Osteoblast (primary cell): ENCODE data around the gene CD63. TPM values are rescaled to one million over a fixed set of nuclear protein-coding genes. Genes with fewer than 3 reads are reported as not detected.

Experiments
- DNase-seq: peaks from one replicate; pipeline ENCODE4 v3.0.0; 2011; ENCODE audit warnings: low spot score, mixed read lengths; ENCODE audit not compliant: insufficient read length; ENCODE audit errors: missing footprints
- H2AFZ ChIP-seq: 2 replicates; pipeline ENCODE4 v1.6.0; 2011; ENCODE audit warnings: mild to moderate bottlenecking, low read length
- H3K27ac ChIP-seq: 2 replicates; pipeline ENCODE4 v1.5.1; 2011; ENCODE audit warnings: mild to moderate bottlenecking, low read depth, low read length, moderate library complexity
- H3K27me3 ChIP-seq: 2 replicates; pipeline ENCODE4 v1.6.0; 2012; ENCODE audit warnings: mild to moderate bottlenecking, control low read depth, inconsistent platforms, low read length, moderate library complexity; ENCODE audit not compliant: insufficient read depth
- H3K36me3 ChIP-seq: 2 replicates; pipeline ENCODE4 v1.5.1; 2011; ENCODE audit warnings: mild to moderate bottlenecking, low read length, control low read depth, moderate library complexity; ENCODE audit not compliant: insufficient read depth
- H3K4me1 ChIP-seq: 2 replicates; pipeline ENCODE4 v1.5.1; 2011; ENCODE audit warnings: mild to moderate bottlenecking, low read length, control low read depth, moderate library complexity; ENCODE audit not compliant: insufficient read depth
- H3K4me2 ChIP-seq: 2 replicates; pipeline ENCODE4 v1.6.0; 2011; ENCODE audit warnings: mild to moderate bottlenecking, low read length; ENCODE audit not compliant: insufficient read depth
- H3K4me3 ChIP-seq: fragments of 200-600 bp; sonication (generic); 3 replicates; pipeline ENCODE4 v1.5.1; 2012; ENCODE audit warnings: mild to moderate bottlenecking, low read length, inconsistent platforms; ENCODE audit not compliant: insufficient read depth
- H3K79me2 ChIP-seq: 2 replicates; pipeline ENCODE4 v1.6.0; 2012; ENCODE audit warnings: mild to moderate bottlenecking, low read length, control low read depth, inconsistent platforms; ENCODE audit not compliant: insufficient read depth
- H3K9me3 ChIP-seq: 2 replicates; pipeline ENCODE4 v1.5.1; 2011; ENCODE audit warnings: low read depth, low read length, control low read depth
- H4K20me1 ChIP-seq: 2 replicates; pipeline ENCODE4 v1.6.0; 2012; ENCODE audit warnings: mild to moderate bottlenecking, low read length, control low read depth; ENCODE audit not compliant: insufficient read depth
- CTCF ChIP-seq: IDR thresholded peaks from 2 replicates; pipeline ENCODE4 v1.5.1; 2011; ENCODE audit warnings: mild to moderate bottlenecking, low read depth, low read length, moderate library complexity; ENCODE audit errors: extremely low read depth
- total RNA-seq: library from RNA; depleted of rRNA; stranded (reverse); fragments of >200 nt; gene quantifications from 2 replicates; pipeline ENCODE4 v1.2.3, GENCODE V29; 2012

Gene CD63, protein sequence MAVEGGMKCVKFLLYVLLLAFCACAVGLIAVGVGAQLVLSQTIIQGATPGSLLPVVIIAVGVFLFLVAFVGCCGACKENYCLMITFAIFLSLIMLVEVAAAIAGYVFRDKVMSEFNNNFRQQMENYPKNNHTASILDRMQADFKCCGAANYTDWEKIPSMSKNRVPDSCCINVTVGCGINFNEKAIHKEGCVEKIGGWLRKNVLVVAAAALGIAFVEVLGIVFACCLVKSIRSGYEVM
- total RNA-seq: 3,072 and 3,128 TPM in 2 replicates

- Histone ChIP-seq H3K79me2 (peaks cover 62% of the 10 kb centered on the region), H3K4me2 (peak within 1 kb of the TSS; percentile 88), H3K27ac (peak within 1 kb of the TSS; percentile 96), H4K20me1 (peaks cover 38% of the 10 kb centered on the region), H2AFZ (peak within 1 kb of the TSS; percentile 43), H3K27me3 (no peaks in the 10 kb centered on the region), H3K4me1 (peaks cover 47% of the 10 kb centered on the region), H3K36me3 (peaks cover 34% of the 10 kb centered on the region), H3K4me3 (peak within 1 kb of the TSS; percentile 97), H3K9me3 (no peaks in the 10 kb centered on the region)
- no peak for TF ChIP-seq CTCF
- peak; percentile 99 for DNase-seq
These were observed at the start of gene CD63 for GRCh38 chr12:55728939-55729818. CD63 (minus strand) TSS chr12:55729009; CDS start chr12:55728341, 668 bp downstream.

GRCh38 chr12:55777856-55778255 is 49.0 kb upstream of the CD63 start:
- Histone ChIP-seq H2AFZ (no peak overlapping the region), H3K4me3 (no peak overlapping the region), H3K4me2 (no peak overlapping the region), H3K9me3 (no peaks in the 10 kb centered on the region), H4K20me1 (no peaks in the 10 kb centered on the region), H3K4me1 (no peaks in the 10 kb centered on the region), H3K79me2 (peaks cover 10% of the 10 kb centered on the region), H3K36me3 (peaks cover 49% of the 10 kb centered on the region), H3K27me3 (no peaks in the 10 kb centered on the region), H3K27ac (no peak overlapping the region)
- no peak for DNase-seq
- no peak for TF ChIP-seq CTCF

DNA sequence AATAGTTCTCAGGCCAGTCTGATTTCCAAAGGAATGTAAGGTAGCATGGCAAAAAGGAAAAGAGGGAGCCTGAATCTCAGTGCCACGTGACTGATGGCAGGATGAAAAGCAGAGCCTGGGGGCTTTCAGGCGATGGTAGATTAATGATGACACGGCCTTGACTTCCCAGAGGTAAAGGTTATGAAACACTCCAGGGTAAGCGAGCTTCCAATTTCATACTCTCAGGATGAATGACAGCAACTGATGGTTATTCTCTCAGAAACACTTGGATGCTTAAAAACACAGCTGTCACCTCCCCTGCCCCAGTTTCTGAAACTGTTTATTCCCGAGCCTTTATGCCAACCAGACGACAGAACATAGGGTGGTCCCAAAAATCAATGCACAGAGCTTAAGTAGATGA is 42.9 kb upstream of the CD63 start:
- Histone ChIP-seq H3K4me2 (no peak overlapping the region), H3K27ac (no peak overlapping the region), H3K36me3 (peaks cover 36% of the 10 kb centered on the region), H3K4me1 (no peaks in the 10 kb centered on the region), H2AFZ (no peak overlapping the region), H3K79me2 (peaks cover 30% of the 10 kb centered on the region), H3K4me3 (no peak overlapping the region), H3K27me3 (no peaks in the 10 kb centered on the region), H4K20me1 (peaks cover 3% of the 10 kb centered on the region), H3K9me3 (no peaks in the 10 kb centered on the region)
- no peak for DNase-seq
- no peak for TF ChIP-seq CTCF

DNA sequence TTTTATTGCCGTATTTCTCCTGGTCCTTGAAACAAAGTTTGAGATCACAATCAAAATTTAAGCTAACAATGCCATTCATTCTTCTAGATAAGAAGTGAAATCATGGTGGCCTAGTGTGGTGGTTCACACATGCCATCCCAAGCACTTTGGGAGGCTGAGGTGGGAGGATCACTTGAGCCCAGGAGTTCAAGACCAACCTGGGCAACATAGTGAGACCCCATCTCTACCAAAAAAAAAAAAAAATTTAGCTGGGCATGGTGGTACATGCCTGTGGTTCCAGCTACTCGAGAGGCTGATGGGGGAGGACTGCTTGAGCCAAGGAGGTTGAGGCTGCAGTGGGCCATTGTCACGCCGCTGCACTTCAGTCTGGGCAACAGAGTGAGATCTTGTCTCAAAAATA is 38.3 kb upstream of the CD63 start:
- Histone ChIP-seq H3K27ac (no peak overlapping the region), H3K4me2 (no peak overlapping the region), H4K20me1 (peaks cover 5% of the 10 kb centered on the region), H3K4me3 (no peak overlapping the region), H3K79me2 (peaks cover 28% of the 10 kb centered on the region), H3K36me3 (peaks cover 42% of the 10 kb centered on the region), H3K27me3 (no peaks in the 10 kb centered on the region), H3K4me1 (no peaks in the 10 kb centered on the region), H2AFZ (no peak overlapping the region), H3K9me3 (no peaks in the 10 kb centered on the region)
- no peak for TF ChIP-seq CTCF
- no peak for DNase-seq
